ENCODE results near the gene HDGF. TPM values are rescaled to one million over a fixed set of nuclear protein-coding genes. Genes with fewer than 3 reads are reported as not detected.

Gene HDGF
- total and polyA plus RNA-seq, 9 of the 15 experiments (the other 6 are each of a cell fraction or from before 2014, with no cell fraction given): 38.8 to 601 (median 400) TPM

GRCh38 chr1:156767101-156767878, 15.8 kb upstream of the HDGF start, which contains the start of gene PRCC (continued):
- TF ChIP-seq ZBTB7A (IDR thresholded peaks at IDR 0.05; ENCODE audit: borderline replicate concordance, control insufficient read depth, low read depth, low read length) (no peak), ZBTB11 (CRISPR knock-in tag; IDR thresholded peaks at IDR 0.05) (peak in 1 of 3 experiments; percentile 93; a peak in 2 of 6 replicates), FUS (optimal IDR thresholded peaks at IDR 0.05; ENCODE audit: low read depth, low read length) (no peak), OTX1 (CRISPR knock-in tag; IDR thresholded peaks at IDR 0.05) (no peak), CREM (IDR thresholded peaks at IDR 0.05; ENCODE audit: low read depth) (peak; percentile 98), KLF13 (tag; IDR thresholded peaks at IDR 0.05; ENCODE audit: borderline replicate concordance, low read depth) (0 out of 2 replicates have a peak, but pooled peaks have one; percentile 42), CBX5 (IDR thresholded peaks at IDR 0.05; ENCODE audit: borderline replicate concordance, low read depth) (no peak), MLLT1 (IDR thresholded peaks at IDR 0.05) (peak; percentile 66 to 73; a peak in 2 of 4 replicates), KLF1 (tag; IDR thresholded peaks at IDR 0.05) (peak; percentile 69; the same call in 1 of the 2 replicates), ASH1L (IDR thresholded peaks at IDR 0.05; ENCODE audit: borderline replicate concordance, low read depth, partially characterized antibody) (peak; percentile 80), BCL6 (CRISPR knock-in tag; IDR thresholded peaks at IDR 0.05) (peak; percentile 53; the same call in 1 of the 2 replicates), HMG20A (CRISPR knock-in tag; conservative IDR thresholded peaks at IDR 0.05) (no peak), ZNF551 (CRISPR knock-in tag; IDR thresholded peaks at IDR 0.05) (no peak), WHSC1 (IDR thresholded peaks at IDR 0.05; ENCODE audit: low read length) (no peak), CCNT2 (IDR thresholded peaks at IDR 0.05; ENCODE audit: borderline replicate concordance, extremely low read depth, insufficient read length, low read depth, low read length) (no peak), SMARCB1 (IDR thresholded peaks at IDR 0.05; ENCODE audit: insufficient read length, low read depth) (no peak), KAT2B (IDR thresholded peaks at IDR 0.05; ENCODE audit: low read depth, low read length) (peak; percentile 16), ZBTB8A (IDR thresholded peaks at IDR 0.05; ENCODE audit: partially characterized antibody) (peak; percentile 81), ZNF561 (CRISPR knock-in tag; conservative IDR thresholded peaks at IDR 0.05) (no peak), TAL1 (IDR thresholded peaks at IDR 0.05) (no peak)

All from K562 (cell line).